SK-N-SH treated with all-trans-retinoic acid at 6 μM for 48 hours (cell line): ENCODE measurements around the gene KCNMA1.

ENCODE experiments used
- ATAC-seq: fragments of 200-7000 bp; cut with Tn5 transposase; 3 replicates; pipeline ENCODE4 v1.9.1; 2020; ENCODE audit warnings: mild to moderate bottlenecking, moderate library complexity
- ARNTL ChIP-seq: fragments of 450-650 bp; formaldehyde crosslinking; IDR thresholded peaks from 2 replicates; pipeline ENCODE4 v1.5.0; 2020; ENCODE audit warnings: low read depth, mild to moderate bottlenecking, moderate library complexity, borderline replicate concordance
- BACH2 ChIP-seq: fragments of 250-450 bp; sonication (Bioruptor Pico); IDR thresholded peaks from 2 replicates; pipeline ENCODE4 v1.9.0; 2021; ENCODE audit warnings: mild to moderate bottlenecking, borderline replicate concordance
- CREB5 ChIP-seq: fragments of 250-450 bp; sonication (Bioruptor Pico); IDR thresholded peaks from 2 replicates; pipeline ENCODE4 v1.5.1; 2020; ENCODE audit warnings: low read depth, mild to moderate bottlenecking, moderate library complexity
- CSDC2 ChIP-seq: fragments of 250-450 bp; sonication (Bioruptor Pico); IDR thresholded peaks from 2 replicates; pipeline ENCODE4 v1.5.0; 2020; ENCODE audit warnings: mild to moderate bottlenecking, moderate library complexity
- CSRNP3 ChIP-seq: fragments of 250-450 bp; sonication (Bioruptor Pico); IDR thresholded peaks from 2 replicates; pipeline ENCODE4 v1.5.1; 2021; ENCODE audit warnings: mild to moderate bottlenecking, moderate library complexity
- ESRRG ChIP-seq: fragments of 250-450 bp; sonication (Bioruptor Pico); IDR thresholded peaks from 2 replicates; pipeline ENCODE4 v1.6.1; 2021; ENCODE audit warnings: mild to moderate bottlenecking
- GLIS3 ChIP-seq: fragments of 250-450 bp; sonication (Bioruptor Pico); IDR thresholded peaks from 2 replicates; pipeline ENCODE4 v1.5.0; 2020; ENCODE audit warnings: mild to moderate bottlenecking, moderate library complexity
- ISL1 ChIP-seq: fragments of 250-450 bp; sonication (Bioruptor Pico); IDR thresholded peaks from 2 replicates; pipeline ENCODE4 v2.1.2; 2022; ENCODE audit warnings: mild to moderate bottlenecking, moderate library complexity
- OSR1 ChIP-seq: fragments of 250-450 bp; sonication (Bioruptor Pico); IDR thresholded peaks from 2 replicates; pipeline ENCODE4 v1.8.0; 2022; ENCODE audit warnings: moderate library complexity, mild to moderate bottlenecking, inconsistent platforms
- POU6F1 ChIP-seq: fragments of 250-450 bp; sonication (Bioruptor Pico); IDR thresholded peaks from 2 replicates; pipeline ENCODE4 v1.8.0; 2021; ENCODE audit warnings: low read depth, mild to moderate bottlenecking, moderate library complexity, borderline replicate concordance
- PPARA ChIP-seq: fragments of 250-450 bp; sonication (Bioruptor Pico); IDR thresholded peaks from 2 replicates; pipeline ENCODE4 v1.5.0; 2020; ENCODE audit warnings: mild to moderate bottlenecking, borderline replicate concordance
- RARB ChIP-seq: fragments of 250-450 bp; sonication (Bioruptor Pico); IDR thresholded peaks from 2 replicates; pipeline ENCODE4 v1.8.0; 2021; ENCODE audit warnings: mild to moderate bottlenecking, moderate library complexity
- SNAI2 ChIP-seq: fragments of 250-450 bp; sonication (Bioruptor Pico); IDR thresholded peaks from 2 replicates; pipeline ENCODE4 v1.5.0; 2020; ENCODE audit warnings: mild to moderate bottlenecking, moderate library complexity
- TCF4 ChIP-seq: fragments of 250-450 bp; sonication (Bioruptor Pico); IDR thresholded peaks from 2 replicates; pipeline ENCODE4 v1.8.0; 2021; ENCODE audit warnings: mild to moderate bottlenecking, moderate library complexity, borderline replicate concordance
- TOX ChIP-seq: fragments of 250-450 bp; sonication (Bioruptor Pico); IDR thresholded peaks from 2 replicates; pipeline ENCODE4 v1.8.0; 2021; ENCODE audit warnings: mild to moderate bottlenecking, moderate library complexity, borderline replicate concordance
- TSHZ2 ChIP-seq: fragments of 250-450 bp; sonication (Bioruptor Pico); IDR thresholded peaks from 2 replicates; pipeline ENCODE4 v1.5.0; 2020; ENCODE audit warnings: mild to moderate bottlenecking, moderate library complexity
- ZC3H10 ChIP-seq: fragments of 250-450 bp; sonication (Bioruptor Pico); IDR thresholded peaks from 2 replicates; pipeline ENCODE4 v1.5.1; 2021; ENCODE audit warnings: mild to moderate bottlenecking, moderate library complexity
- ZFP3 ChIP-seq: fragments of 250-450 bp; sonication (Bioruptor Pico); IDR thresholded peaks from 2 replicates; pipeline ENCODE4 v1.5.0; 2020; ENCODE audit warnings: mild to moderate bottlenecking, moderate library complexity
- ZFP30 ChIP-seq: fragments of 450-650 bp; formaldehyde crosslinking; IDR thresholded peaks from 2 replicates; pipeline ENCODE4 v1.5.0; 2022; ENCODE audit warnings: mild to moderate bottlenecking, moderate library complexity
- ZNF565 ChIP-seq: fragments of 450-650 bp; formaldehyde crosslinking; conservative IDR thresholded peaks from 2 replicates; pipeline ENCODE4 v1.5.0; 2020; ENCODE audit warnings: low read depth, mild to moderate bottlenecking, moderate library complexity

KCNMA1 gene

DNA sequence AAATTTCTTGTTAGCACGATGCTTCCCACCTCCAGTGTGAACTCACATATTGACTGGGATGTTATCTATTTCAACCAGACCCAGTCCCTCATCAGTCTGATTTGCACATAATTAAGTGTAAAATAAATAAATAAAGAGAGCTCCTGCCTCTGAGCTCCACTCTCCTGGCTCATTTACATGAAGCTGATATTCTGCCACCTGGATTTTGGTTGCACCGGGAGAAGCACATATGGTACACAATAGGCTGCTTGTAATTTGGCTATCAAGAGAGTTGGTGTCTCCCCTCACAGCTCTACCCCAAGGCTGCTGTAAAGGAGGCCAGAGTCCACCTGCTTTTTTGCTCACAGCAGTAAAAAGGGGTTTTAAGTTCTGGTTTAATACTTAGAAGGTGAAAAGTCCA, 610.5 kb downstream of the KCNMA1 start (continued):
- no peak for TF ChIP-seq CREB5 (CRISPR knock-in tag)
- TF ChIP-seq TSHZ2 (CRISPR knock-in tag), result no peak
- no peak for TF ChIP-seq TCF4 (CRISPR knock-in tag)
- TF ChIP-seq BACH2, result no peak
- TF ChIP-seq PPARA, result no peak
- no peak for TF ChIP-seq ZC3H10 (CRISPR knock-in tag)

GRCh38 chr10:77026148-77026547, 611.5 kb downstream of the KCNMA1 start:
- ATAC-seq, result no peak
- TF ChIP-seq PPARA (no peak), TSHZ2 (CRISPR knock-in tag) (no peak), TOX (no peak), GLIS3 (CRISPR knock-in tag) (no peak), ZFP3 (CRISPR knock-in tag) (no peak)
- TF ChIP-seq, all 23 proteins: peak for 0

- no peak for ATAC-seq
Observed at GRCh38 chr10:77024461-77024860, 613.1 kb downstream of the KCNMA1 start.

More at GRCh38 chr10:77024461-77024860, 613.1 kb downstream of the KCNMA1 start:
- no peak for TF ChIP-seq ZNF565 (CRISPR knock-in tag)
- no peak for TF ChIP-seq SNAI2
- no peak for TF ChIP-seq TOX
- TF ChIP-seq CSRNP3 (CRISPR knock-in tag), result no peak
- TF ChIP-seq GLIS3 (CRISPR knock-in tag), result no peak
- TF ChIP-seq TCF4 (CRISPR knock-in tag), result no peak
- TF ChIP-seq POU6F1 (CRISPR knock-in tag), result no peak
- no peak for TF ChIP-seq TSHZ2 (CRISPR knock-in tag)
- TF ChIP-seq ZFP30, result no peak
- TF ChIP-seq ESRRG (CRISPR knock-in tag), result no peak
- no peak for TF ChIP-seq ARNTL
- TF ChIP-seq ISL1 (CRISPR knock-in tag), result no peak
- no peak for TF ChIP-seq ZC3H10 (CRISPR knock-in tag)
- no peak for TF ChIP-seq OSR1 (CRISPR knock-in tag)
- TF ChIP-seq CSDC2, result no peak
- no peak for TF ChIP-seq ZFP3 (CRISPR knock-in tag)
- no peak for TF ChIP-seq BACH2
- no peak for TF ChIP-seq CREB5 (CRISPR knock-in tag)
- no peak for TF ChIP-seq RARB (CRISPR knock-in tag)
